HepG2 (cell line): ENCODE results near the gene DBN1. TPM values are rescaled to one million over a fixed set of nuclear protein-coding genes. Genes with fewer than 3 reads are reported as not detected.

ENCODE experiments used
- FIP1L1 ChIP-seq: fragments of 200-400 bp; formaldehyde crosslinking; IDR thresholded peaks from 2 replicates; pipeline ENCODE4 v1.6.1; 2018; ENCODE audit warnings: low read depth, mild to moderate bottlenecking, low read length, moderate library complexity, borderline replicate concordance; ENCODE audit not compliant: insufficient read depth
- FOXJ3 ChIP-seq: sonication (generic); formaldehyde crosslinking; IDR thresholded peaks from 2 replicates; pipeline ENCODE4 v1.4.0; 2020; ENCODE audit warnings: missing genetic modification reagents, mild to moderate bottlenecking, borderline replicate concordance
- HHEX ChIP-seq: IDR thresholded peaks from 2 replicates; pipeline ENCODE4 v1.6.1; 2016; ENCODE audit warnings: control low read depth
- KLF11 ChIP-seq: IDR thresholded peaks from 2 replicates; pipeline ENCODE4 v1.6.1; 2016; ENCODE audit warnings: missing compliant biosample characterization
- KLF6 ChIP-seq: IDR thresholded peaks from 2 replicates; pipeline ENCODE4 v1.8.0; 2016; ENCODE audit warnings: missing biosample characterization, missing genetic modification reagents
- MED13 ChIP-seq: sonication (generic); formaldehyde crosslinking; IDR thresholded peaks from 2 replicates; pipeline ENCODE4 v1.5.0; 2020; ENCODE audit warnings: missing genetic modification reagents
- MXI1 ChIP-seq: IDR thresholded peaks from 3 replicates; pipeline ENCODE4 v1.6.1; 2012; ENCODE audit warnings: low read depth, low read length, inconsistent platforms, borderline replicate concordance
- RARA ChIP-seq: IDR thresholded peaks from 2 replicates; pipeline ENCODE4 v1.6.1; 2016; ENCODE audit warnings: missing genetic modification reagents, missing compliant biosample characterization
- TCF12 ChIP-seq, 2 experiments: fragments of 450-650 bp in 1 of 2; sonication (generic) in 1 of 2; formaldehyde crosslinking in 1 of 2; IDR thresholded peaks; 2 replicates each; pipeline versions ENCODE4 v1.6.1 to v1.8.0; 2017 to 2022; ENCODE audit warnings: antibody characterized with exemption in 1 of 2, mild to moderate bottlenecking in 1 of 2, missing genetic modification reagents in 1 of 2, moderate library complexity in 1 of 2
- TCF7 ChIP-seq: sonication (generic); IDR thresholded peaks from 2 replicates; pipeline ENCODE4 v1.6.1; 2016; ENCODE audit warnings: antibody characterized with exemption, low read depth
- YY1 ChIP-seq: IDR thresholded peaks from 2 replicates; pipeline ENCODE4 v1.6.1; 2011; ENCODE audit warnings: low read length, low read depth, moderate library complexity, mild to moderate bottlenecking; ENCODE audit not compliant: insufficient read depth, insufficient replicate concordance
- ZNF136 ChIP-seq: sonication (generic); formaldehyde crosslinking; IDR thresholded peaks from 2 replicates; pipeline ENCODE4 v1.8.1; 2022; ENCODE audit warnings: low read depth, mild to moderate bottlenecking, moderate library complexity, missing genetic modification reagents
- ZNF20 ChIP-seq: sonication (generic); formaldehyde crosslinking; IDR thresholded peaks from 2 replicates; pipeline ENCODE4 v1.4.0; 2020; ENCODE audit warnings: mild to moderate bottlenecking, moderate library complexity, missing genetic modification reagents
- ZNF30 ChIP-seq: sonication (generic); formaldehyde crosslinking; IDR thresholded peaks from 2 replicates; pipeline ENCODE4 v1.5.0; 2020; ENCODE audit warnings: mild to moderate bottlenecking, missing genetic modification reagents
- ZSCAN9 ChIP-seq: IDR thresholded peaks from 2 replicates; pipeline ENCODE4 v1.6.1; 2016; ENCODE audit warnings: borderline replicate concordance
- polyA plus RNA-seq, 8 experiments: library from polyadenylated mRNA; depleted of rRNA in 3 of 8; stranded (reverse) in 7 of 8; unstranded in 1 of 8; fragments of >200 nt; fragmentation: Illumina TruSeq in 4 of 8; extraction: Trizol in 4 of 8; gene quantifications; 2 replicates each; pipeline versions ENCODE4 v1.2.1 to v1.2.3, GENCODE V29; 2011 to 2016; ENCODE audit warnings: low read depth in 4 of 8, missing spikeins in 1 of 8, mixed read lengths in 1 of 8; ENCODE audit not compliant: insufficient read depth in 1 of 8
- total RNA-seq, 5 experiments: library from RNA; depleted of rRNA; stranded (reverse); fragments of >200 nt; fragmentation: Illumina TruSeq; extraction: Trizol; gene quantifications; 2 replicates each; pipeline ENCODE4 v1.2.3, GENCODE V29; 2016; ENCODE audit warnings: low read depth in 1 of 5
- TF ChIP-seq, protein P1 (sequence below): sonication (generic); formaldehyde crosslinking; IDR thresholded peaks from 2 replicates; pipeline ENCODE4 v1.5.0; 2020; ENCODE audit warnings: mild to moderate bottlenecking, missing genetic modification reagents, moderate library complexity
- TF ChIP-seq, protein P2 (sequence below): sonication (generic); formaldehyde crosslinking; IDR thresholded peaks from 2 replicates; pipeline ENCODE4 v1.5.1; 2020; ENCODE audit warnings: mild to moderate bottlenecking, missing genetic modification reagents, borderline replicate concordance
- TF ChIP-seq, protein P3 (sequence below): sonication (generic); formaldehyde crosslinking; IDR thresholded peaks from 2 replicates; pipeline ENCODE4 v1.4.0; 2020; ENCODE audit warnings: mild to moderate bottlenecking, missing genetic modification reagents
- TF ChIP-seq, protein P4 (sequence below): sonication (generic); formaldehyde crosslinking; IDR thresholded peaks from 2 replicates; pipeline ENCODE4 v1.4.0; 2020; ENCODE audit warnings: missing genetic modification reagents
- TF ChIP-seq, protein P5 (sequence below): sonication (generic); formaldehyde crosslinking; IDR thresholded peaks from 2 replicates; pipeline ENCODE4 v1.5.0; 2020; ENCODE audit warnings: mild to moderate bottlenecking, missing genetic modification reagents
- TF ChIP-seq, protein P6 (sequence below): fragments of 450-650 bp; IDR thresholded peaks from 2 replicates; pipeline ENCODE4 v1.6.1; 2016

The DBN1 gene
- total and polyA plus RNA-seq, 2 of the 13 experiments (the other 11 are each of a cell fraction or from before 2014, with no cell fraction given): 27.0 to 37.3 TPM

DNA sequence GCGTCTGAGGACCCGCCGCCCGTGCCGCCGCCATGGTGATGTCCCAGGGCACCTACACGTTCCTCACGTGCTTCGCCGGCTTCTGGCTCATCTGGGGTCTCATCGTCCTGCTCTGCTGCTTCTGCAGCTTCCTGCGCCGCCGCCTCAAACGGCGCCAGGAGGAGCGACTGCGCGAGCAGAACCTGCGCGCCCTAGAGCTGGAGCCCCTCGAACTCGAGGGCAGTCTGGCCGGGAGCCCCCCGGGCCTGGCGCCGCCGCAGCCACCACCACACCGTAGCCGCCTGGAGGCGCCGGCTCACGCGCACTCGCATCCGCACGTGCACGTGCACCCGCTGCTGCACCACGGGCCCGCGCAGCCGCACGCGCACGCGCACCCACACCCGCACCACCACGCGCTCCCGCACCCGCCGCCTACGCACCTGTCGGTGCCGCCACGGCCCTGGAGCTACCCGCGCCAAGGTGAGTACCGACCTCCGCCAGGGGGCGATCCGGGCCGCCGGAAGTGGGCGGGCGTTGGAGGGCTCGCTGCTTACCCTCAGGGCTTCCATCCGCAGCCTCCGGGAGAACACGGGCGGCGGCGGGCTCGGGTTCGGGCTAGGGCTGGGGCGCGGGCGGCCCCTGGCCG is 18.3 kb downstream of the DBN1 start (continued):
- no peak for TF ChIP-seq TCF7
- TF ChIP-seq, protein P1, sequence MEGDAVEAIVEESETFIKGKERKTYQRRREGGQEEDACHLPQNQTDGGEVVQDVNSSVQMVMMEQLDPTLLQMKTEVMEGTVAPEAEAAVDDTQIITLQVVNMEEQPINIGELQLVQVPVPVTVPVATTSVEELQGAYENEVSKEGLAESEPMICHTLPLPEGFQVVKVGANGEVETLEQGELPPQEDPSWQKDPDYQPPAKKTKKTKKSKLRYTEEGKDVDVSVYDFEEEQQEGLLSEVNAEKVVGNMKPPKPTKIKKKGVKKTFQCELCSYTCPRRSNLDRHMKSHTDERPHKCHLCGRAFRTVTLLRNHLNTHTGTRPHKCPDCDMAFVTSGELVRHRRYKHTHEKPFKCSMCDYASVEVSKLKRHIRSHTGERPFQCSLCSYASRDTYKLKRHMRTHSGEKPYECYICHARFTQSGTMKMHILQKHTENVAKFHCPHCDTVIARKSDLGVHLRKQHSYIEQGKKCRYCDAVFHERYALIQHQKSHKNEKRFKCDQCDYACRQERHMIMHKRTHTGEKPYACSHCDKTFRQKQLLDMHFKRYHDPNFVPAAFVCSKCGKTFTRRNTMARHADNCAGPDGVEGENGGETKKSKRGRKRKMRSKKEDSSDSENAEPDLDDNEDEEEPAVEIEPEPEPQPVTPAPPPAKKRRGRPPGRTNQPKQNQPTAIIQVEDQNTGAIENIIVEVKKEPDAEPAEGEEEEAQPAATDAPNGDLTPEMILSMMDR (CRISPR knock-in tag): peak; percentile 90
- no peak for TF ChIP-seq HHEX (CRISPR knock-in tag)
- TF ChIP-seq, protein P2, sequence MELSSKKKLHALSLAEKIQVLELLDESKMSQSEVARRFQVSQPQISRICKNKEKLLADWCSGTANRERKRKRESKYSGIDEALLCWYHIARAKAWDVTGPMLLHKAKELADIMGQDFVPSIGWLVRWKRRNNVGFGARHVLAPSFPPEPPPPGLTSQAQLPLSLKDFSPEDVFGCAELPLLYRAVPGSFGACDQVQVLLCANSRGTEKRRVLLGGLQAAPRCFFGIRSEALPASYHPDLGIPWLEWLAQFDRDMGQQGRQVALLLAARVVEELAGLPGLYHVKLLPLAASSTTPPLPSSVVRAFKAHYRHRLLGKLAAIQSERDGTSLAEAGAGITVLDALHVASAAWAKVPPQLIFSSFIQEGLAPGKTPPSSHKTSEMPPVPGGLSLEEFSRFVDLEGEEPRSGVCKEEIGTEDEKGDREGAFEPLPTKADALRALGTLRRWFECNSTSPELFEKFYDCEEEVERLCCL (CRISPR knock-in tag): peak; percentile 59; the same call in 1 of the 2 replicates
- no peak; the same call in 1 of the 2 replicates for TF ChIP-seq ZSCAN9
- TF ChIP-seq ZNF30 (CRISPR knock-in tag): no peak
- no peak for TF ChIP-seq KLF11 (CRISPR knock-in tag)
- 0 out of 2 replicates have a peak, but pooled peaks have one; percentile 68 for TF ChIP-seq ZNF136 (CRISPR knock-in tag)
- TF ChIP-seq, protein P3, sequence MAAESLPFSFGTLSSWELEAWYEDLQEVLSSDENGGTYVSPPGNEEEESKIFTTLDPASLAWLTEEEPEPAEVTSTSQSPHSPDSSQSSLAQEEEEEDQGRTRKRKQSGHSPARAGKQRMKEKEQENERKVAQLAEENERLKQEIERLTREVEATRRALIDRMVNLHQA (CRISPR knock-in tag): no peak
- TF ChIP-seq, protein P4, sequence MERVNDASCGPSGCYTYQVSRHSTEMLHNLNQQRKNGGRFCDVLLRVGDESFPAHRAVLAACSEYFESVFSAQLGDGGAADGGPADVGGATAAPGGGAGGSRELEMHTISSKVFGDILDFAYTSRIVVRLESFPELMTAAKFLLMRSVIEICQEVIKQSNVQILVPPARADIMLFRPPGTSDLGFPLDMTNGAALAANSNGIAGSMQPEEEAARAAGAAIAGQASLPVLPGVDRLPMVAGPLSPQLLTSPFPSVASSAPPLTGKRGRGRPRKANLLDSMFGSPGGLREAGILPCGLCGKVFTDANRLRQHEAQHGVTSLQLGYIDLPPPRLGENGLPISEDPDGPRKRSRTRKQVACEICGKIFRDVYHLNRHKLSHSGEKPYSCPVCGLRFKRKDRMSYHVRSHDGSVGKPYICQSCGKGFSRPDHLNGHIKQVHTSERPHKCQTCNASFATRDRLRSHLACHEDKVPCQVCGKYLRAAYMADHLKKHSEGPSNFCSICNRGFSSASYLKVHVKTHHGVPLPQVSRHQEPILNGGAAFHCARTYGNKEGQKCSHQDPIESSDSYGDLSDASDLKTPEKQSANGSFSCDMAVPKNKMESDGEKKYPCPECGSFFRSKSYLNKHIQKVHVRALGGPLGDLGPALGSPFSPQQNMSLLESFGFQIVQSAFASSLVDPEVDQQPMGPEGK: peak; percentile 52; the same call in 1 of the 2 replicates
- TF ChIP-seq, protein P5, sequence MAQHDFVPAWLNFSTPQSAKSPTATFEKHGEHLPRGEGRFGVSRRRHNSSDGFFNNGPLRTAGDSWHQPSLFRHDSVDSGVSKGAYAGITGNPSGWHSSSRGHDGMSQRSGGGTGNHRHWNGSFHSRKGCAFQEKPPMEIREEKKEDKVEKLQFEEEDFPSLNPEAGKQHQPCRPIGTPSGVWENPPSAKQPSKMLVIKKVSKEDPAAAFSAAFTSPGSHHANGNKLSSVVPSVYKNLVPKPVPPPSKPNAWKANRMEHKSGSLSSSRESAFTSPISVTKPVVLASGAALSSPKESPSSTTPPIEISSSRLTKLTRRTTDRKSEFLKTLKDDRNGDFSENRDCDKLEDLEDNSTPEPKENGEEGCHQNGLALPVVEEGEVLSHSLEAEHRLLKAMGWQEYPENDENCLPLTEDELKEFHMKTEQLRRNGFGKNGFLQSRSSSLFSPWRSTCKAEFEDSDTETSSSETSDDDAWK (CRISPR knock-in tag): no peak
- TF ChIP-seq FIP1L1: 0 out of 2 replicates have a peak, but pooled peaks have one; percentile 29
- TF ChIP-seq ZNF20 (CRISPR knock-in tag): no peak
- no peak for TF ChIP-seq FOXJ3 (CRISPR knock-in tag)
- no peak for TF ChIP-seq TCF12 (IDR thresholded peaks at IDR 0.05)
- TF ChIP-seq TCF12 (CRISPR knock-in tag; IDR thresholded peaks at IDR 0.05): no peak
- TF ChIP-seq RARA: 0 out of 2 replicates have a peak, but pooled peaks have one; percentile 6
- TF ChIP-seq YY1: peak; percentile 69
- TF ChIP-seq MED13: no peak
- TF ChIP-seq, protein P6, sequence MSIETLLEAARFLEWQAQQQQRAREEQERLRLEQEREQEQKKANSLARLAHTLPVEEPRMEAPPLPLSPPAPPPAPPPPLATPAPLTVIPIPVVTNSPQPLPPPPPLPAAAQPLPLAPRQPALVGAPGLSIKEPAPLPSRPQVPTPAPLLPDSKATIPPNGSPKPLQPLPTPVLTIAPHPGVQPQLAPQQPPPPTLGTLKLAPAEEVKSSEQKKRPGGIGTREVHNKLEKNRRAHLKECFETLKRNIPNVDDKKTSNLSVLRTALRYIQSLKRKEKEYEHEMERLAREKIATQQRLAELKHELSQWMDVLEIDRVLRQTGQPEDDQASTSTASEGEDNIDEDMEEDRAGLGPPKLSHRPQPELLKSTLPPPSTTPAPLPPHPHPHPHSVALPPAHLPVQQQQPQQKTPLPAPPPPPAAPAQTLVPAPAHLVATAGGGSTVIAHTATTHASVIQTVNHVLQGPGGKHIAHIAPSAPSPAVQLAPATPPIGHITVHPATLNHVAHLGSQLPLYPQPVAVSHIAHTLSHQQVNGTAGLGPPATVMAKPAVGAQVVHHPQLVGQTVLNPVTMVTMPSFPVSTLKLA: peak; percentile 71
- TF ChIP-seq MXI1: peak; percentile 70; the same call in 2 of the 3 replicates
- TF ChIP-seq KLF6 (CRISPR knock-in tag): no peak
